Neural crest cell (in vitro differentiated cells): ENCODE data around the gene FAS. TPM values are rescaled to one million over a fixed set of nuclear protein-coding genes. Genes with fewer than 3 reads are reported as not detected.
"Not testable (repeated sequence)": the region's sequence is repeated elsewhere in the genome, so short reads cannot be mapped to it uniquely, and the experiment has no call there.

ENCODE experiments used
- DNase-seq: peaks from one replicate; pipeline ENCODE4 v3.0.0; 2021; ENCODE audit warnings: low read depth, mixed read lengths, low spot score
- H3K27ac Mint-ChIP-seq: one replicate; pipeline ENCODE4 v1.8.0; 2021; ENCODE audit warnings: mild to moderate bottlenecking, mixed read lengths; ENCODE audit not compliant: unreplicated experiment
- H3K27me3 Mint-ChIP-seq: 2 replicates; pipeline ENCODE4 v1.8.0; 2021; ENCODE audit warnings: low read depth, mild to moderate bottlenecking, mixed read lengths
- H3K36me3 Mint-ChIP-seq: 2 replicates; pipeline ENCODE4 v1.8.0; 2021; ENCODE audit warnings: low read depth, mild to moderate bottlenecking, mixed read lengths
- H3K4me1 Mint-ChIP-seq: 2 replicates; pipeline ENCODE4 v1.8.0; 2021; ENCODE audit warnings: mixed read lengths
- H3K4me3 Mint-ChIP-seq: one replicate; pipeline ENCODE4 v1.8.0; 2021; ENCODE audit warnings: mild to moderate bottlenecking, mixed read lengths
- H3K9me3 Mint-ChIP-seq: 2 replicates; pipeline ENCODE4 v1.8.0; 2021; ENCODE audit warnings: mixed read lengths
- total RNA-seq: library from RNA; stranded (reverse); gene quantifications from 2 replicates; pipeline ENCODE4 v1.2.1, GENCODE V29; 2021
- TF ChIP-seq, protein P1 (sequence below): fragments of 200-600 bp; sonication (generic); conservative IDR thresholded peaks from 2 replicates; pipeline ENCODE4 v1.5.0; 2021; ENCODE audit warnings: antibody characterized with exemption, mild to moderate bottlenecking

FAS gene
- total RNA-seq, 1 donor from 2014 or later: 2.3 TPM

DNA sequence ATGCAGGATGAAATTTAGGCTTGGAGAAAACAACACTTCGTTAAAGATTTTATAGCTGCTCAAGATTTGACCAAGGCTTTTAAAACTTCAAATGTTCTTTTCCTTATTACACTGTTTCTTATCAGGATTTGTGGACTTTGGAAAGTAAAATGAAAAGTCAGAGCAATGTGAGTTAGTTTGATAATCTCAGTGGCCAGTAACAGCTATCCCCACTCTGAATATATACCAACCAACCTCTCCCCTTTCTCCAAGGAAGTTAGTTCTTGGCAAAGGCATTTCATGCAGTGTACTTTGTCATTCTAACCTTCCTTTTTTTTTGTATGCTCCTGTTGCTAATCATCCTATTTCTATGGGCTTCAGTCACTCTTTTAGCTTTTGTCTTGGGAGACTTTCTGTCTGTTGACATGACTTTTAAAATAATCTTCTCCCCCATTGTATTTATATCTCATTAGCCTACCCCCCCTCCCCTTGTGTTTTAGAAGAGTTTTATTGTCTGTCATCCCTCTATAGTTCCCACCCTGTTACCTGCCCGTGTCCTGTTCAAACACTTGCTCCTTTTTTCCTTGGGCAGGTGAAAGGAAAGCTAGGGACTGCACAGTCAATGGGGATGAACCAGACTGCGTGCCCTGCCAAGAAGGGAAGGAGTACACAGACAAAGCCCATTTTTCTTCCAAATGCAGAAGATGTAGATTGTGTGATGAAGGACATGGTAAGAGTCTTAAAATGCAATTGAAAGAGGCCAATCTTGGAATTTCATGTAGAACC is 16.7 kb downstream of the FAS start:
- Mint-ChIP-seq H3K9me3 (no peaks in the 10 kb centered on the region), H3K27me3 (no peaks in the 10 kb centered on the region), H3K4me1 (peaks cover 23% of the 10 kb centered on the region), H3K36me3 (no peaks in the 10 kb centered on the region), H3K4me3 (no peak overlapping the region), H3K27ac (no peak overlapping the region)
- TF ChIP-seq, protein P1, sequence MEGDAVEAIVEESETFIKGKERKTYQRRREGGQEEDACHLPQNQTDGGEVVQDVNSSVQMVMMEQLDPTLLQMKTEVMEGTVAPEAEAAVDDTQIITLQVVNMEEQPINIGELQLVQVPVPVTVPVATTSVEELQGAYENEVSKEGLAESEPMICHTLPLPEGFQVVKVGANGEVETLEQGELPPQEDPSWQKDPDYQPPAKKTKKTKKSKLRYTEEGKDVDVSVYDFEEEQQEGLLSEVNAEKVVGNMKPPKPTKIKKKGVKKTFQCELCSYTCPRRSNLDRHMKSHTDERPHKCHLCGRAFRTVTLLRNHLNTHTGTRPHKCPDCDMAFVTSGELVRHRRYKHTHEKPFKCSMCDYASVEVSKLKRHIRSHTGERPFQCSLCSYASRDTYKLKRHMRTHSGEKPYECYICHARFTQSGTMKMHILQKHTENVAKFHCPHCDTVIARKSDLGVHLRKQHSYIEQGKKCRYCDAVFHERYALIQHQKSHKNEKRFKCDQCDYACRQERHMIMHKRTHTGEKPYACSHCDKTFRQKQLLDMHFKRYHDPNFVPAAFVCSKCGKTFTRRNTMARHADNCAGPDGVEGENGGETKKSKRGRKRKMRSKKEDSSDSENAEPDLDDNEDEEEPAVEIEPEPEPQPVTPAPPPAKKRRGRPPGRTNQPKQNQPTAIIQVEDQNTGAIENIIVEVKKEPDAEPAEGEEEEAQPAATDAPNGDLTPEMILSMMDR: no peak
- DNase-seq: no peak

DNA sequence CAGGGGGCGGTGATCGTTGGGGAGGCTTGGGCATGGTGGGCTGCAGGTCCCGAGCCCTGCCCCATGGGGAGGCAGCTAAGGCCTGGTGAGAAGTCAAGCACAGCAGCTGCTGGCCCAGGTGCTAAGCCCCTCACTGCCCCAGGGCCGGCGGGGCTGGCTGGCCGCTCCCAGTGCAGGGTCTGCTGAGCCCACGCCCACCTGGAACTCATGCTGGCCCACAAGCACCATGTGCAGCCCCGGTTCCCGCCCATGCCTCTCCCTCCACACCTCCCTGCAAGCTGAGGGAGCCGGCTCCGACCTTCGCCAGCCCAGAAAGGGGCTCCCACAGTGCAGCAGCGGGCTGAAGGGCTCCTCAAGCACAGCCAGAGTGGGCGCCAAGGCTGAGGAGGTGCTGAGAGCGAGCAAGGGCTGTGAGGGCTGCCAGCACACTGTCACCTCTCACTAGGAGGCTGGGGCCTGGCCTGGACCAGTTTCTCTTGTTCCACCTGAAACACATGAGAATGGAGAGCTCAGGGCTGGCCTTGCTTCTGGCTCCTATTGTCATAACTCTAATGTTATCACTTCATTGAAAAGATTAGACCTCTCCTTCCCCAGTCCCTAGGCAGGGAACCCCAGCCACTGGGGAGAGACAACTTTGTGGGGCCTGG is 28.2 kb downstream of the FAS start:
- not testable (repeated sequence) for DNase-seq, H3K4me1 Mint-ChIP-seq, H3K36me3 Mint-ChIP-seq

DNA sequence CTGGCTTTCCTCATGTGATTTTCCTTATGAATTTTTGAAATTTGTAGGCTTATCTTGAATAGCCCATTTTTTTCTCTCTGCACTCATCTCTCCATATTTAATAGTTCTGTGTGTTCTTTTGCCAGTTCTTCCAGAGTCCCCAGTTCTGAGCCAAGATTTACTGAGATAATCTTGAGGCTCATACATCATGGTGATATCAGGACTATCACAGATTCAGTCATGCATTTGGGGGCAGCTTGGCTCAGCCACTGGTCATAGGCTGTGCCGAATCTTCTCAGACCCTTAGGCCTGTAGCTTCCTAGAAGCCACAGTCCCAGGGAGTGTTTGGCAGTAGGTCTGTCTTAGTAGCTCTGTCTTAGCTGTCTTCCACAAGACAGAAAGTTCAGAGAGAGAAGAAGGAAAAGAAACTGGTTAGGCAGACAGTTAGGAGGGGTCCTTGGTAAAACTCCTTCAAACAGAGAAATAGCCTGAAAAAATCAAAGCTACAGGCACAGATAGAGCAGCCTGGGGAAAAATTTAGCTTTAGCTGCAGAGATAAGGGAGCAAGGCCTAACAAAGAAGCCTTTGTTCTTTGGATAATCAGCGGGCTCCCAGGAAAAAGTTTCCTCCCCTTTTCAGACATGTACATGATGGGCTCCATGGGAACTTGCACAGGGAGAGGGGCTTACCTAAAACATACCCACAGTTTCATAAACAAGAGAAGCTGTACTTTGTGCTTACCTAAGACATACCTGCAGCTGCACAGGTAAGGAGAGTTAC is 29.1 kb downstream of the FAS start:
- Mint-ChIP-seq H3K4me1 (peaks cover 9% of the 10 kb centered on the region), H3K27ac (peak overlapping the region; percentile 28), H3K4me3 (no peak overlapping the region), H3K27me3 (no peaks in the 10 kb centered on the region), H3K9me3 (peaks cover 3% of the 10 kb centered on the region), H3K36me3 (peaks cover 5% of the 10 kb centered on the region)
- TF ChIP-seq, protein P1: no peak
- no peak for DNase-seq

More for the DNA sequence above, 28.2 kb downstream of the FAS start:
- not testable (repeated sequence) for H3K4me3 Mint-ChIP-seq, H3K9me3 Mint-ChIP-seq, H3K27ac Mint-ChIP-seq, H3K27me3 Mint-ChIP-seq

DNA sequence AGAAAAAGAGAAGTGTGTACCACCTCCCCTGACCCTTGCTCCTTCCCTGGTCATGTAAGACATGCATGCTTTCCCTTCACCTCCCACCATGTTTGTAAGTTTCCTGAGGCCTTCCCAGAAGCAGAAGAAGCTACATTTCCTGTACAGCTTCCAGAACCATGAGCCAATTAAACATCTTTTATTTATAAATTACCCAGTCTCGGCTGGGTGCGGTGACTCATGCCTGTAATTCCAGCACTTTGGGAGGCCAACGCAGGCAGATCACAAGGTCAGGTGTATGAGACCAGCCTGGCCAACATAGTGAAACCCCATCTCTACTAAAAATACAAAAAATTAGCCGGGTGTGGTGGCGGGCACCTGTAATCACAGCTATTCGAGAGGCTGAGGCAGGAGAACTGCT is 30.9 kb downstream of the FAS start:
- not testable (repeated sequence) for H3K27ac Mint-ChIP-seq, DNase-seq, H3K9me3 Mint-ChIP-seq, H3K4me3 Mint-ChIP-seq, H3K36me3 Mint-ChIP-seq, H3K27me3 Mint-ChIP-seq
- H3K4me1 Mint-ChIP-seq: peaks cover 14% of the 10 kb centered on the region

DNA sequence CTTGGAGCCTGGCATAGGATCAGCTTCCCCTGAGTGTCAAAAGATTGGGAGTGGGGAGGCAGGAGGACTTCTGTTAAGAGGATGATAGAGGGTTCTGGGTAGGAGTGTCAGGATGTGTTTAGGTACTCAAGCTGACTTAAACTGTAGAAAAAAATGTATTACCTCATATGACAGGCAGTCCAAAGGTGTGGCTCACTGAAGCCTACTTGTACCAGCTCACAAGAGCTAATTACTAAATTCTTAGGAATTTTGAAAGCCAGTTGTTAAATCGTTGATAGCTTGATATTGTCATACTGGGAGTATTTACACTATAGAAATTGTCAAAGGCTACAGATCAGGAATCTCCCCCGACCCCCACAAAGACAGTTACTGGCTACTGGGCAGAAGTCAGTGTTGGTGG is 32.1 kb downstream of the FAS start:
- TF ChIP-seq, protein P1: no peak
- Mint-ChIP-seq H3K9me3 (peaks cover 3% of the 10 kb centered on the region), H3K4me3 (no peak overlapping the region), H3K36me3 (peaks cover 3% of the 10 kb centered on the region), H3K27me3 (no peaks in the 10 kb centered on the region), H3K27ac (no peak overlapping the region), H3K4me1 (peaks cover 14% of the 10 kb centered on the region)
- no peak for DNase-seq

DNA sequence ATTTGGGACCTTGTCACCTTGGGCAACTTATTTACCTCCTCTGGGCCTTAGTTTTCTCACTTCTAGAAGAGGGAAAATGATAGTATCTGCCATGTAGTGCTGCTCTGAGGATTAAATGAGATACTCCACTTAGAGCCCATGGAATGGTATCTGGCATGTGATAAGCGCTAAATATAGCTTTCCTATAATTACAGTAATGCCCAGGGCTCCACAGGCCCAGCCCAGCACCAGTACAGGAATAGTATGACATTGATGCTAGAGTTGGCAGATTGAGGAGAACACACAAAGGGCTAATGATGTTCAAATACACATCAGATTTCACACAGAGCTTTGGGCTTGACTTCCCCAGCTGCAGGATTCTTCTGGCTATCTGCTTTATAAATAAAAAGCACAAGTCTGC is 34.9 kb downstream of the FAS start:
- Mint-ChIP-seq H3K36me3 (no peaks in the 10 kb centered on the region), H3K4me3 (no peak overlapping the region), H3K4me1 (peaks cover 10% of the 10 kb centered on the region), H3K27me3 (no peaks in the 10 kb centered on the region), H3K9me3 (peaks cover 3% of the 10 kb centered on the region), H3K27ac (no peak overlapping the region)
- TF ChIP-seq, protein P1: no peak
- DNase-seq: no peak
